GM12878 (cell line): Measurements from ENCODE around the gene MIGA2. TPM values are rescaled to one million over a fixed set of nuclear protein-coding genes. Genes with fewer than 3 reads are reported as not detected.

Experiments
- CBX5 ChIP-seq: sonication (generic); IDR thresholded peaks from 2 replicates; pipeline ENCODE4 v1.6.1; 2016; ENCODE audit warnings: low read depth, moderate library complexity, mild to moderate bottlenecking, inconsistent platforms
- FOS ChIP-seq: IDR thresholded peaks from 3 replicates; pipeline ENCODE4 v1.6.1; 2011; ENCODE audit warnings: borderline replicate concordance; ENCODE audit not compliant: insufficient read length; ENCODE audit errors: extremely low read depth
- KAT2A ChIP-seq: conservative IDR thresholded peaks from 2 replicates; pipeline ENCODE4 v1.6.1; 2011; ENCODE audit warnings: low read depth, low read length; ENCODE audit not compliant: control insufficient read depth
- LARP7 ChIP-seq: fragments of 450-650 bp; IDR thresholded peaks from 2 replicates; pipeline ENCODE4 v1.6.1; 2017; ENCODE audit warnings: mild to moderate bottlenecking
- NFXL1 ChIP-seq: fragments of 450-650 bp; IDR thresholded peaks from 2 replicates; pipeline ENCODE4 v1.6.1; 2017; ENCODE audit warnings: antibody characterized with exemption, mild to moderate bottlenecking, borderline replicate concordance
- NR2C1 ChIP-seq: fragments of 450-650 bp; IDR thresholded peaks from 2 replicates; pipeline ENCODE4 v1.6.1; 2017; ENCODE audit warnings: antibody characterized with exemption, mild to moderate bottlenecking, moderate library complexity
- NR2F1 ChIP-seq: fragments of 450-650 bp; conservative IDR thresholded peaks from 2 replicates; pipeline ENCODE4 v1.6.1; 2017; ENCODE audit warnings: mild to moderate bottlenecking
- PML ChIP-seq: IDR thresholded peaks from 2 replicates; pipeline ENCODE4 v1.6.1; 2012; ENCODE audit warnings: low read length, inconsistent platforms
- POLR2A ChIP-seq: IDR thresholded peaks from 2 replicates; pipeline ENCODE4 v1.6.1; 2011; ENCODE audit warnings: low read depth, mild to moderate bottlenecking, low read length
- RAD21 ChIP-seq: IDR thresholded peaks from 2 replicates; pipeline ENCODE4 v1.6.1; 2011; ENCODE audit warnings: mild to moderate bottlenecking, low read depth, low read length, moderate library complexity; ENCODE audit not compliant: insufficient read depth
- RBBP5 ChIP-seq: fragments of 200-600 bp; sonication (generic); conservative IDR thresholded peaks from 2 replicates; pipeline ENCODE4 v1.6.1; 2016
- TARDBP ChIP-seq: IDR thresholded peaks from 2 replicates; pipeline ENCODE4 v1.6.1; 2016; ENCODE audit warnings: borderline replicate concordance
- polyA plus RNA-seq, 11 experiments: library from polyadenylated mRNA; depleted of rRNA in 4 of 11; unstranded in 6 of 11; stranded (reverse) in 5 of 11; fragments of >200 nt; fragmentation: Nextera tagmentation in 4 of 11; fragmentation: Illumina TruSeq in 1 of 11; extraction: Ambion mirVana in 4 of 11; extraction: Trizol in 1 of 11; gene quantifications; 1 replicate in 1 of 11; 2 replicates in 10 of 11; pipeline versions ENCODE4 v1.2.1 to v1.2.3, GENCODE V29; 2011 to 2016; ENCODE audit warnings: inconsistent platforms in 2 of 11, missing spikeins in 2 of 11, low read depth in 1 of 11
- total RNA-seq, 4 experiments: library from RNA; depleted of rRNA in 3 of 4; stranded (reverse); fragments of >200 nt in 3 of 4; fragmentation: Illumina TruSeq in 1 of 4; extraction: Trizol in 1 of 4; gene quantifications; 2 replicates each; pipeline versions ENCODE4 v1.2.1 to v1.2.3, GENCODE V29; 2013 to 2021
- TF ChIP-seq, protein P1 (sequence below): fragments of 450-650 bp; conservative IDR thresholded peaks from 2 replicates; pipeline ENCODE4 v1.6.1; 2017; ENCODE audit warnings: mild to moderate bottlenecking, moderate library complexity
- TF ChIP-seq, protein P2 (sequence below): IDR thresholded peaks from 2 replicates; pipeline ENCODE4 v1.6.1; 2011; ENCODE audit warnings: low read depth, low read length, improper control_type of control experiment, borderline replicate concordance
- TF ChIP-seq, protein P3 (sequence below): fragments of 450-650 bp; IDR thresholded peaks from 2 replicates; pipeline ENCODE4 v1.6.1; 2016; ENCODE audit warnings: mild to moderate bottlenecking
- TF ChIP-seq, protein P4 (sequence below): fragments of 450-650 bp; IDR thresholded peaks from 2 replicates; pipeline ENCODE4 v1.6.1; 2017; ENCODE audit warnings: mild to moderate bottlenecking, low read depth, inconsistent platforms; ENCODE audit not compliant: poor library complexity, severe bottlenecking
- TF ChIP-seq, protein P5 (sequence below): fragments of 450-650 bp; IDR thresholded peaks from 2 replicates; pipeline ENCODE4 v1.6.1; 2017; ENCODE audit warnings: mild to moderate bottlenecking, moderate library complexity

Gene MIGA2
- total and polyA plus RNA-seq, 10 of the 15 experiments (the other 5 are each of a cell fraction or from before 2014, with no cell fraction given), result 0.14 to 31.0 (median 12.7) TPM

DNA sequence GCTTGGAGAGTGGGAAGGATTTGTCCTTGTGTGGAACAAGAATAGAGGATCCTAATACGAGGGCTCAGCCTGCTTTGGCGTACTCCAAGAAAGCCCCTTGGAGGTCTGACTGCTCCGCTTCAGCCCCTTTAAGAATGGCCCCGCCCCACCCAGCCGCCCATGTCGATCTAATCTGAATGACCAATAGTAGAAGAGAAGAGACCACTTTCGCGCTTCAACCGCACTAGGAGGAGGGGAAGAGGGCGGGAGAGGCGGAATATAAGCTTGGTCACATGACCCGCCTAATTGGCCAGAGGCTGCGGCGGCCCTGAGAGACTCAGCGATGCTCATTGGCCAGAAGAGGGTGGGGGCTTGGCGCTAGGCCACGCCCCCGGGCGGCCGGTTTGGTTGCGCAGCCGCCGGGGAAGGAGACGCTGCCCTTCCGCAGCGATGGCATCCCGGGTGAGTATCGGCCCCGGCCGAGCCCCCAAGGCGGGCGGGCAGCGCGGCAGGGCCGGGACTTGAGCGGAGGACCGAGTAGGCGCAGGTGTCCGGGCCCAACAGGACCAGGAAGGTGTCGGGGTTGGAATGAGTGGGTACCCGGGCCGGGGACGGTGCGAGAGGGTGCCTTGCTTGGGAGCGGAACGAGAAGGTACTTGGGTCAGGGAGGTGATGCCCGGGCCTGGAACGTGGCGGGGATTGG, at the start of gene MIGA2 (continued):
- TF ChIP-seq, protein P1, sequence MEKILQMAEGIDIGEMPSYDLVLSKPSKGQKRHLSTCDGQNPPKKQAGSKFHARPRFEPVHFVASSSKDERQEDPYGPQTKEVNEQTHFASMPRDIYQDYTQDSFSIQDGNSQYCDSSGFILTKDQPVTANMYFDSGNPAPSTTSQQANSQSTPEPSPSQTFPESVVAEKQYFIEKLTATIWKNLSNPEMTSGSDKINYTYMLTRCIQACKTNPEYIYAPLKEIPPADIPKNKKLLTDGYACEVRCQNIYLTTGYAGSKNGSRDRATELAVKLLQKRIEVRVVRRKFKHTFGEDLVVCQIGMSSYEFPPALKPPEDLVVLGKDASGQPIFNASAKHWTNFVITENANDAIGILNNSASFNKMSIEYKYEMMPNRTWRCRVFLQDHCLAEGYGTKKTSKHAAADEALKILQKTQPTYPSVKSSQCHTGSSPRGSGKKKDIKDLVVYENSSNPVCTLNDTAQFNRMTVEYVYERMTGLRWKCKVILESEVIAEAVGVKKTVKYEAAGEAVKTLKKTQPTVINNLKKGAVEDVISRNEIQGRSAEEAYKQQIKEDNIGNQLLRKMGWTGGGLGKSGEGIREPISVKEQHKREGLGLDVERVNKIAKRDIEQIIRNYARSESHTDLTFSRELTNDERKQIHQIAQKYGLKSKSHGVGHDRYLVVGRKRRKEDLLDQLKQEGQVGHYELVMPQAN, result peak; percentile 71
- TF ChIP-seq CBX5 (no peak), TARDBP (no peak), FOS (peak; percentile 14), PML (no peak; the same call in 1 of the 2 replicates), NFXL1 (no peak), POLR2A (peak; percentile 95), RBBP5 (no peak), NR2F1 (0 out of 2 replicates have a peak, but pooled peaks have one; percentile 13), LARP7 (peak; percentile 69; the same call in 1 of the 2 replicates), RAD21 (no peak), NR2C1 (no peak), KAT2A (no peak)
- TF ChIP-seq, protein P2, sequence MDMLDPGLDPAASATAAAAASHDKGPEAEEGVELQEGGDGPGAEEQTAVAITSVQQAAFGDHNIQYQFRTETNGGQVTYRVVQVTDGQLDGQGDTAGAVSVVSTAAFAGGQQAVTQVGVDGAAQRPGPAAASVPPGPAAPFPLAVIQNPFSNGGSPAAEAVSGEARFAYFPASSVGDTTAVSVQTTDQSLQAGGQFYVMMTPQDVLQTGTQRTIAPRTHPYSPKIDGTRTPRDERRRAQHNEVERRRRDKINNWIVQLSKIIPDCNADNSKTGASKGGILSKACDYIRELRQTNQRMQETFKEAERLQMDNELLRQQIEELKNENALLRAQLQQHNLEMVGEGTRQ, result peak; percentile 79
- TF ChIP-seq, protein P3, sequence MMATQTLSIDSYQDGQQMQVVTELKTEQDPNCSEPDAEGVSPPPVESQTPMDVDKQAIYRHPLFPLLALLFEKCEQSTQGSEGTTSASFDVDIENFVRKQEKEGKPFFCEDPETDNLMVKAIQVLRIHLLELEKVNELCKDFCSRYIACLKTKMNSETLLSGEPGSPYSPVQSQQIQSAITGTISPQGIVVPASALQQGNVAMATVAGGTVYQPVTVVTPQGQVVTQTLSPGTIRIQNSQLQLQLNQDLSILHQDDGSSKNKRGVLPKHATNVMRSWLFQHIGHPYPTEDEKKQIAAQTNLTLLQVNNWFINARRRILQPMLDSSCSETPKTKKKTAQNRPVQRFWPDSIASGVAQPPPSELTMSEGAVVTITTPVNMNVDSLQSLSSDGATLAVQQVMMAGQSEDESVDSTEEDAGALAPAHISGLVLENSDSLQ, result peak; percentile 98
- TF ChIP-seq, protein P4, sequence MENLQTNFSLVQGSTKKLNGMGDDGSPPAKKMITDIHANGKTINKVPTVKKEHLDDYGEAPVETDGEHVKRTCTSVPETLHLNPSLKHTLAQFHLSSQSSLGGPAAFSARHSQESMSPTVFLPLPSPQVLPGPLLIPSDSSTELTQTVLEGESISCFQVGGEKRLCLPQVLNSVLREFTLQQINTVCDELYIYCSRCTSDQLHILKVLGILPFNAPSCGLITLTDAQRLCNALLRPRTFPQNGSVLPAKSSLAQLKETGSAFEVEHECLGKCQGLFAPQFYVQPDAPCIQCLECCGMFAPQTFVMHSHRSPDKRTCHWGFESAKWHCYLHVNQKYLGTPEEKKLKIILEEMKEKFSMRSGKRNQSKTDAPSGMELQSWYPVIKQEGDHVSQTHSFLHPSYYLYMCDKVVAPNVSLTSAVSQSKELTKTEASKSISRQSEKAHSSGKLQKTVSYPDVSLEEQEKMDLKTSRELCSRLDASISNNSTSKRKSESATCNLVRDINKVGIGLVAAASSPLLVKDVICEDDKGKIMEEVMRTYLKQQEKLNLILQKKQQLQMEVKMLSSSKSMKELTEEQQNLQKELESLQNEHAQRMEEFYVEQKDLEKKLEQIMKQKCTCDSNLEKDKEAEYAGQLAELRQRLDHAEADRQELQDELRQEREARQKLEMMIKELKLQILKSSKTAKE, result no peak
- TF ChIP-seq, protein P5, sequence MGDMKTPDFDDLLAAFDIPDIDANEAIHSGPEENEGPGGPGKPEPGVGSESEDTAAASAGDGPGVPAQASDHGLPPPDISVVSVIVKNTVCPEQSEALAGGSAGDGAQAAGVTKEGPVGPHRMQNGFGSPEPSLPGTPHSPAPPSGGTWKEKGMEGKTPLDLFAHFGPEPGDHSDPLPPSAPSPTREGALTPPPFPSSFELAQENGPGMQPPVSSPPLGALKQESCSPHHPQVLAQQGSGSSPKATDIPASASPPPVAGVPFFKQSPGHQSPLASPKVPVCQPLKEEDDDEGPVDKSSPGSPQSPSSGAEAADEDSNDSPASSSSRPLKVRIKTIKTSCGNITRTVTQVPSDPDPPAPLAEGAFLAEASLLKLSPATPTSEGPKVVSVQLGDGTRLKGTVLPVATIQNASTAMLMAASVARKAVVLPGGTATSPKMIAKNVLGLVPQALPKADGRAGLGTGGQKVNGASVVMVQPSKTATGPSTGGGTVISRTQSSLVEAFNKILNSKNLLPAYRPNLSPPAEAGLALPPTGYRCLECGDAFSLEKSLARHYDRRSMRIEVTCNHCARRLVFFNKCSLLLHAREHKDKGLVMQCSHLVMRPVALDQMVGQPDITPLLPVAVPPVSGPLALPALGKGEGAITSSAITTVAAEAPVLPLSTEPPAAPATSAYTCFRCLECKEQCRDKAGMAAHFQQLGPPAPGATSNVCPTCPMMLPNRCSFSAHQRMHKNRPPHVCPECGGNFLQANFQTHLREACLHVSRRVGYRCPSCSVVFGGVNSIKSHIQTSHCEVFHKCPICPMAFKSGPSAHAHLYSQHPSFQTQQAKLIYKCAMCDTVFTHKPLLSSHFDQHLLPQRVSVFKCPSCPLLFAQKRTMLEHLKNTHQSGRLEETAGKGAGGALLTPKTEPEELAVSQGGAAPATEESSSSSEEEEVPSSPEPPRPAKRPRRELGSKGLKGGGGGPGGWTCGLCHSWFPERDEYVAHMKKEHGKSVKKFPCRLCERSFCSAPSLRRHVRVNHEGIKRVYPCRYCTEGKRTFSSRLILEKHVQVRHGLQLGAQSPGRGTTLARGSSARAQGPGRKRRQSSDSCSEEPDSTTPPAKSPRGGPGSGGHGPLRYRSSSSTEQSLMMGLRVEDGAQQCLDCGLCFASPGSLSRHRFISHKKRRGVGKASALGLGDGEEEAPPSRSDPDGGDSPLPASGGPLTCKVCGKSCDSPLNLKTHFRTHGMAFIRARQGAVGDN, result no peak
